Measurements from ENCODE around the gene SMOC1. TPM values are rescaled to one million over a fixed set of nuclear protein-coding genes. Genes with fewer than 3 reads are reported as not detected.

The SMOC1 gene
- total and polyA plus RNA-seq, 9 of the 15 experiments (the other 6 are each of a cell fraction or from before 2014, with no cell fraction given), result 0.04 TPM; not detected in 8

GRCh38 chr14:69863083-69863482 lies 16.1 kb upstream of the SMOC1 start:
- ChIA-PET POLR2A (interaction anchor here (0.5 kb wide), 2 partner anchors 96 to 443 kb away, joined by 3 read pairs; partner anchors contain the start of gene SRSF5), CTCF (ENCODE audit: low intra/inter-chr PET ratio) (no interaction called here)
- no peak overlapping the region for H3K4me3 ChIP-seq
- FAIRE-seq, result no peak
- H3K27ac ChIP-seq (ENCODE audit: extremely low read depth, low read depth, low read length), result no peak overlapping the region
- no peaks in the 10 kb centered on the region for H3K4me1 ChIP-seq (replicated peaks in 1 of 2; ENCODE audit: control insufficient read depth in 2 of 2, insufficient read depth in 2 of 2, low read length in 2 of 2)
- intact Hi-C loops (cut with micrococcal nuclease), result no loop called here
- no peak overlapping the region for H3K9ac ChIP-seq (ENCODE audit: insufficient read depth in 1 of 2, low read depth in 2 of 2, low read length in 2 of 2)
- H3K9me3 ChIP-seq (replicated peaks; ENCODE audit: control insufficient read depth, insufficient read depth, low read depth, low read length), result no peaks in the 10 kb centered on the region
- H3K4me2 ChIP-seq (ENCODE audit: insufficient read depth, low read length), result no peak overlapping the region
- in situ Hi-C loops (cut with MboI), result no loop called here
- BruUV-seq (replicated peaks), result no TSS peak
- peaks cover 3 to 15% of the 10 kb centered on the region in 2 experiments; a peak in 4 of 5 replicates for H3K27me3 ChIP-seq (ENCODE audit: control insufficient read depth in 2 of 2, insufficient read depth in 2 of 2, low read length in 2 of 2)
- no peak for DNase-seq (ENCODE audit: extremely low read depth in 1 of 4, low spot score in 3 of 4)
- WGBS (ENCODE audit: insufficient coverage, low coverage, missing lambda C conversion rate), result 3% methylated on average over 4 of the region's 4 CpGs
- no peaks in the 10 kb centered on the region for H3K79me2 ChIP-seq (ENCODE audit: control insufficient read depth, insufficient read depth, low read length)
- no peaks in the 10 kb centered on the region for H3K36me3 ChIP-seq (ENCODE audit: control insufficient read depth, insufficient read depth, low read length)
- TF ChIP-seq ZNF253 (CRISPR knock-in tag; conservative IDR thresholded peaks at IDR 0.05) (no peak), ZNF274 (IDR thresholded peaks at IDR 0.05; ENCODE audit: borderline replicate concordance, low read depth, low read length) (no peak), ZNF507 (tag; conservative IDR thresholded peaks at IDR 0.05) (no peak), MLLT1 (IDR thresholded peaks at IDR 0.05) (no peak), ELF4 (CRISPR knock-in tag; IDR thresholded peaks at IDR 0.05) (no peak), ZNF12 (CRISPR knock-in tag; IDR thresholded peaks at IDR 0.05) (no peak), EWSR1 (IDR thresholded peaks at IDR 0.05; ENCODE audit: borderline replicate concordance, low read depth, partially characterized antibody) (no peak), CREM (IDR thresholded peaks at IDR 0.05; ENCODE audit: low read depth) (no peak), PBX2 (CRISPR knock-in tag; IDR thresholded peaks at IDR 0.05; ENCODE audit: low read depth) (no peak), PBX2 (tag; conservative IDR thresholded peaks at IDR 0.05; ENCODE audit: low read depth) (no peak)
- H3K9me1 ChIP-seq (ENCODE audit: control insufficient read depth, insufficient read depth, low read length), result no peaks in the 10 kb centered on the region
- no peaks in the 10 kb centered on the region for H4K20me1 ChIP-seq (replicated peaks; ENCODE audit: control insufficient read depth, insufficient read depth, low read length)
- no peak overlapping the region for H2AFZ ChIP-seq (ENCODE audit: low read depth, low read length)
- ATAC-seq, result no peak
